Measurements from ENCODE around the gene HTT-AS.

Gene HTT-AS

GRCh38 chr4:3091464-3091863 lies 17.1 kb upstream of the HTT-AS start:
- no peak overlapping the region for H3K4me3 ChIP-seq (ENCODE audit: low read length)
- no peak for TF ChIP-seq CTCF (IDR thresholded peaks at IDR 0.05; ENCODE audit: insufficient read depth, low read depth, low read length, missing control alignments)
- no peak for DNase-seq (ENCODE audit: low read depth)

GRCh38 chr4:3087115-3087797 lies 12.9 kb upstream of the HTT-AS start:
- no peak overlapping the region for H3K4me3 ChIP-seq (ENCODE audit: low read length)
- no peak for DNase-seq (ENCODE audit: low read depth)
- TF ChIP-seq CTCF (IDR thresholded peaks at IDR 0.05; ENCODE audit: insufficient read depth, low read depth, low read length, missing control alignments) = no peak

- no peak for DNase-seq (ENCODE audit: low read depth)
- no peak for TF ChIP-seq CTCF (IDR thresholded peaks at IDR 0.05; ENCODE audit: insufficient read depth, low read depth, low read length, missing control alignments)
These were observed 11.8 kb upstream of the HTT-AS start for GRCh38 chr4:3085948-3086670.

GRCh38 chr4:3083732-3084131 lies 9.4 kb upstream of the HTT-AS start:
- no peak for DNase-seq (ENCODE audit: low read depth)

More at GRCh38 chr4:3085948-3086670, 11.8 kb upstream of the HTT-AS start:
- no peak overlapping the region for H3K4me3 ChIP-seq (ENCODE audit: low read length)

GRCh38 chr4:3082925-3083515 lies 8.7 kb upstream of the HTT-AS start:
- H3K4me3 ChIP-seq (ENCODE audit: low read length) = no peak overlapping the region
- no peak for DNase-seq (ENCODE audit: low read depth)
- no peak for TF ChIP-seq CTCF (IDR thresholded peaks at IDR 0.05; ENCODE audit: insufficient read depth, low read depth, low read length, missing control alignments)

More at GRCh38 chr4:3083732-3084131, 9.4 kb upstream of the HTT-AS start:
- H3K4me3 ChIP-seq (ENCODE audit: low read length) = no peak overlapping the region
- TF ChIP-seq CTCF (IDR thresholded peaks at IDR 0.05; ENCODE audit: insufficient read depth, low read depth, low read length, missing control alignments) = no peak

GRCh38 chr4:3079694-3080123 lies 5.4 kb upstream of the HTT-AS start:
- no peak for TF ChIP-seq CTCF (IDR thresholded peaks at IDR 0.05; ENCODE audit: insufficient read depth, low read depth, low read length, missing control alignments)
- DNase-seq (ENCODE audit: low read depth) = no peak
- no peak overlapping the region for H3K4me3 ChIP-seq (ENCODE audit: low read length)

All from epithelial cell of esophagus (primary cell).